Activated CD8-positive, alpha-beta memory T cell treated with anti-CD3 and anti-CD28 coated beads for 1 hour (primary cell): ENCODE results near the gene RBM5.

Experiments used
- DNase-seq, 2 donors: peaks; one replicate each; pipeline ENCODE4 v3.0.0-alpha.2; 2020; ENCODE audit warnings: low read depth in 1 of 2; ENCODE audit errors: extremely low read depth in 1 of 2

RBM5 gene

GRCh38 chr3:50158530-50159146 is 69.9 kb downstream of the RBM5 start:
- DNase-seq, result no peak

GRCh38 chr3:50160561-50160983 is 71.9 kb downstream of the RBM5 start:
- no peak for DNase-seq

GRCh38 chr3:50161320-50161719 is 72.6 kb downstream of the RBM5 start:
- no peak for DNase-seq

GRCh38 chr3:50162034-50162883 is 73.5 kb downstream of the RBM5 start:
- DNase-seq, result no peak

GRCh38 chr3:50163572-50164455 is 75.1 kb downstream of the RBM5 start:
- DNase-seq, result no peak

- DNase-seq, result no peak
Observed at GRCh38 chr3:50164481-50164880, 75.8 kb downstream of the RBM5 start.

- DNase-seq, result no peak
Observed at GRCh38 chr3:50164984-50165909, 76.5 kb downstream of the RBM5 start.

- no peak for DNase-seq
Observed at GRCh38 chr3:50165910-50166538, 77.3 kb downstream of the RBM5 start.

- DNase-seq, result no peak
Observed at GRCh38 chr3:50166620-50167019, 77.9 kb downstream of the RBM5 start.

- DNase-seq, result no peak
Observed at GRCh38 chr3:50167069-50167840, 78.5 kb downstream of the RBM5 start.

GRCh38 chr3:50167841-50168209 is 79.1 kb downstream of the RBM5 start:
- DNase-seq, result no peak

GRCh38 chr3:50168388-50168787 is 79.7 kb downstream of the RBM5 start:
- no peak for DNase-seq
